Measurements from ENCODE around the gene ALDOC.

GRCh38 chr17:28573521-28573920 lies 3.2 kb downstream of the ALDOC start:
- TF ChIP-seq JUNB (IDR thresholded peaks at IDR 0.05; ENCODE audit: unreplicated experiment) (no peak), CTCF (conservative IDR thresholded peaks at IDR 0.05; ENCODE audit: low read depth in 2 of 2) (no peak), EZH2phosphoT487 (IDR thresholded peaks at IDR 0.05; ENCODE audit: unreplicated experiment) (no peak), REST (IDR thresholded peaks at IDR 0.05; ENCODE audit: unreplicated experiment) (no peak), STAT1 (IDR thresholded peaks at IDR 0.05; ENCODE audit: unreplicated experiment) (no peak), ZNF331 (CRISPR knock-in tag; IDR thresholded peaks at IDR 0.05; ENCODE audit: low read depth) (no peak), EZH2 (IDR thresholded peaks at IDR 0.05; ENCODE audit: low read depth, unreplicated experiment) (no peak), POLR2AphosphoS5 (IDR thresholded peaks at IDR 0.05; ENCODE audit: low read depth) (no peak), CREB1 (CRISPR knock-in tag; IDR thresholded peaks at IDR 0.05; ENCODE audit: low read depth) (no peak), NANOG (IDR thresholded peaks at IDR 0.05; ENCODE audit: borderline replicate concordance) (no peak)
